Measurements from ENCODE around the gene CADM4. TPM values are rescaled to one million over a fixed set of nuclear protein-coding genes. Genes with fewer than 3 reads are reported as not detected.

CADM4 gene
- polyA plus RNA-seq, 1 donor (not counting 4 experiments of a cell fraction or from before 2014, with no cell fraction given), result 4.3 TPM

GRCh38 chr19:43668406-43669109 is 28.9 kb upstream of the CADM4 start:
- DNase-seq (ENCODE audit: low read depth, low spot score) (peak; percentile 100), FAIRE-seq (peak; percentile 82)
- Histone ChIP-seq H3K36me3 (ENCODE audit: control insufficient read depth in 2 of 2, extremely low read depth in 1 of 2, insufficient read depth in 2 of 2, low read length in 2 of 2) (peaks cover 21 to 31% of the 10 kb centered on the region in 2 experiments), H3K27me3 (ENCODE audit: control insufficient read depth, extremely low read depth, insufficient read depth, low read length) (no peaks in the 10 kb centered on the region), H3K4me1 (ENCODE audit: control insufficient read depth, extremely low read depth, insufficient read depth, low read length) (peaks cover 18% of the 10 kb centered on the region), H3K27ac (ENCODE audit: control insufficient read depth, insufficient read depth, low read length) (peak overlapping the region; percentile 91), H2AFZ (ENCODE audit: control insufficient read depth, low read length) (peak overlapping the region; percentile 40), H4K20me1 (ENCODE audit: control insufficient read depth, extremely low read depth, insufficient read depth, low read length) (peaks cover 8% of the 10 kb centered on the region), H3K9me1 (ENCODE audit: control insufficient read depth, extremely low read depth, insufficient read depth, low read length) (peaks cover 2% of the 10 kb centered on the region), H3K4me3 (ENCODE audit: control insufficient read depth in 2 of 3, extremely low read depth in 1 of 3, insufficient read depth in 2 of 3, low read depth in 1 of 3, low read length in 3 of 3) (peak overlapping the region; percentile 79 to 97 (median 90)), H3K9me3 (ENCODE audit: control insufficient read depth, low read depth, low read length) (no peaks in the 10 kb centered on the region), H3K4me2 (ENCODE audit: control insufficient read depth, extremely low read depth, insufficient read depth, low read depth, low read length) (peak overlapping the region; percentile 98), H3K79me2 (ENCODE audit: control insufficient read depth, insufficient read depth, low read length) (peaks cover 29% of the 10 kb centered on the region), H3K9ac (ENCODE audit: control insufficient read depth, extremely low read depth, insufficient read depth, low read length) (peak overlapping the region; percentile 95)
- dilution Hi-C loops (cut with MboI; ENCODE audit: extremely low pct_ligation_motif_present, low sequenced_read_pairs), result no loop called here
- TF ChIP-seq EZH2 (IDR thresholded peaks at IDR 0.05; ENCODE audit: low read length) (no peak), CTCF (optimal IDR thresholded peaks at IDR 0.05 in 1 of 3, IDR thresholded peaks at IDR 0.05 in 1 of 3, conservative IDR thresholded peaks at IDR 0.05 in 1 of 3; ENCODE audit: extremely low read depth in 1 of 3, insufficient read depth in 2 of 3, low read length in 3 of 3) (no peak)

GRCh38 chr19:43667876-43668405 is 28.3 kb upstream of the CADM4 start:
- H3K4me1 ChIP-seq (ENCODE audit: control insufficient read depth, extremely low read depth, insufficient read depth, low read length), result peaks cover 18% of the 10 kb centered on the region
- H3K27me3 ChIP-seq (ENCODE audit: control insufficient read depth, extremely low read depth, insufficient read depth, low read length), result no peaks in the 10 kb centered on the region
- H3K9ac ChIP-seq (ENCODE audit: control insufficient read depth, extremely low read depth, insufficient read depth, low read length), result peak overlapping the region; percentile 73
- dilution Hi-C loops (cut with MboI; ENCODE audit: extremely low pct_ligation_motif_present, low sequenced_read_pairs), result no loop called here
- peaks cover 2% of the 10 kb centered on the region for H3K9me1 ChIP-seq (ENCODE audit: control insufficient read depth, extremely low read depth, insufficient read depth, low read length)
- peaks cover 31% of the 10 kb centered on the region for H3K79me2 ChIP-seq (ENCODE audit: control insufficient read depth, insufficient read depth, low read length)
- H2AFZ ChIP-seq (ENCODE audit: control insufficient read depth, low read length), result no peak overlapping the region
- TF ChIP-seq CTCF (optimal IDR thresholded peaks at IDR 0.05 in 1 of 3, IDR thresholded peaks at IDR 0.05 in 1 of 3, conservative IDR thresholded peaks at IDR 0.05 in 1 of 3; ENCODE audit: extremely low read depth in 1 of 3, insufficient read depth in 2 of 3, low read length in 3 of 3) (no peak), EZH2 (IDR thresholded peaks at IDR 0.05; ENCODE audit: low read length) (no peak)
- peak overlapping the region; percentile 38 to 81 (median 75) for H3K4me3 ChIP-seq (ENCODE audit: control insufficient read depth in 2 of 3, extremely low read depth in 1 of 3, insufficient read depth in 2 of 3, low read depth in 1 of 3, low read length in 3 of 3)
- peaks cover 8% of the 10 kb centered on the region for H4K20me1 ChIP-seq (ENCODE audit: control insufficient read depth, extremely low read depth, insufficient read depth, low read length)
- no peak for DNase-seq (ENCODE audit: low read depth, low spot score)
- peaks cover 22 to 32% of the 10 kb centered on the region in 2 experiments for H3K36me3 ChIP-seq (ENCODE audit: control insufficient read depth in 2 of 2, extremely low read depth in 1 of 2, insufficient read depth in 2 of 2, low read length in 2 of 2)
- no peaks in the 10 kb centered on the region for H3K9me3 ChIP-seq (ENCODE audit: control insufficient read depth, low read depth, low read length)
- peak overlapping the region; percentile 50 for H3K27ac ChIP-seq (ENCODE audit: control insufficient read depth, insufficient read depth, low read length)
- peak overlapping the region; percentile 98 for H3K4me2 ChIP-seq (ENCODE audit: control insufficient read depth, extremely low read depth, insufficient read depth, low read depth, low read length)
- FAIRE-seq, result no peak

All from keratinocyte (primary cell).